HG03060 (cell line): ENCODE data around the gene C11orf58.

Experiments used
- ATAC-seq: cut with Tn5 transposase; IDR thresholded peaks from one replicate; pipeline ENCODE4 v1.9.1; 2021; ENCODE audit warnings: low read depth, moderate number of reproducible peaks; ENCODE audit not compliant: unreplicated experiment

The C11orf58 gene

GRCh38 chr11:16767137-16767536 is 28.7 kb downstream of the C11orf58 start:
- no peak for ATAC-seq

- ATAC-seq, result no peak
Observed at GRCh38 chr11:16767957-16768356, 29.5 kb downstream of the C11orf58 start.

- ATAC-seq, result no peak
Observed at GRCh38 chr11:16769386-16769785, 30.9 kb downstream of the C11orf58 start.

GRCh38 chr11:16770016-16770415 is 31.6 kb downstream of the C11orf58 start:
- ATAC-seq, result no peak

GRCh38 chr11:16771350-16772140 is 33.1 kb downstream of the C11orf58 start:
- no peak for ATAC-seq

GRCh38 chr11:16772141-16772512 is 33.7 kb downstream of the C11orf58 start:
- ATAC-seq, result no peak

GRCh38 chr11:16773981-16774935 is 35.8 kb downstream of the C11orf58 start:
- no peak for ATAC-seq

GRCh38 chr11:16774936-16775613 is 36.6 kb downstream of the C11orf58 start:
- no peak for ATAC-seq

GRCh38 chr11:16775614-16776283 is 37.3 kb downstream of the C11orf58 start:
- no peak for ATAC-seq

- ATAC-seq, result no peak
Observed at GRCh38 chr11:16776711-16777612, 38.5 kb downstream of the C11orf58 start.

- ATAC-seq, result no peak
Observed at GRCh38 chr11:16777613-16777975, 39.1 kb downstream of the C11orf58 start.

GRCh38 chr11:16778286-16778685 is 39.8 kb downstream of the C11orf58 start:
- ATAC-seq, result no peak

GRCh38 chr11:16778876-16779275 is 40.4 kb downstream of the C11orf58 start:
- ATAC-seq, result no peak

- no peak for ATAC-seq
Observed at GRCh38 chr11:16779436-16779835, 41.0 kb downstream of the C11orf58 start.

- ATAC-seq, result no peak
Observed at GRCh38 chr11:16780146-16780545, 41.7 kb downstream of the C11orf58 start.

GRCh38 chr11:16780698-16781550 is 42.5 kb downstream of the C11orf58 start:
- ATAC-seq, result no peak

- no peak for ATAC-seq
Observed at GRCh38 chr11:16781936-16782919, 43.8 kb downstream of the C11orf58 start.
